ENCODE results near the gene DNAJC9. TPM values are rescaled to one million over a fixed set of nuclear protein-coding genes. Genes with fewer than 3 reads are reported as not detected.

The DNAJC9 gene
- total and polyA plus RNA-seq, 12 donors: 10.6 to 39.9 (median 13.7) TPM

- 84 to 96% (median 85%) methylated on average over 2 of the region's 2 CpGs for WGBS, 4 donors
- H3K4me3 ChIP-seq: no peak overlapping the region
- no peaks in the 10 kb centered on the region for H3K36me3 ChIP-seq (replicated peaks in 1 of 2)
- H3K4me1 ChIP-seq (replicated peaks in 1 of 2): peaks cover 0 to 7% of the 10 kb centered on the region in 2 donors
- no peaks in the 10 kb centered on the region for H3K9me3 ChIP-seq (replicated peaks in 1 of 3)
- DNase-seq: no peak
- intact Hi-C loops (cut with DNase I): no loop called here
- no peak for TF ChIP-seq CTCF (IDR thresholded peaks at IDR 0.05)
- no peak for TF ChIP-seq POLR2A (IDR thresholded peaks at IDR 0.05)
- H3K27ac ChIP-seq: no peak overlapping the region
- no peaks in the 10 kb centered on the region for H3K27me3 ChIP-seq
Observed at GRCh38 chr10:73207883-73208282, 39.2 kb downstream of the DNAJC9 start.

GRCh38 chr10:73206385-73206784 is 40.7 kb downstream of the DNAJC9 start:
- no peak overlapping the region for H3K27ac ChIP-seq
- intact Hi-C loops (cut with DNase I): no loop called here
- no peaks in the 10 kb centered on the region for H3K9me3 ChIP-seq (replicated peaks in 1 of 3)
- H3K27me3 ChIP-seq: no peaks in the 10 kb centered on the region
- H3K4me3 ChIP-seq: no peak overlapping the region
- 95 to 98% (median 97%) methylated on average over 5 of the region's 5 CpGs for WGBS, 4 donors
- H3K4me1 ChIP-seq (replicated peaks in 1 of 2): no peaks in the 10 kb centered on the region
- no peak for DNase-seq
- no peaks in the 10 kb centered on the region for H3K36me3 ChIP-seq (replicated peaks in 1 of 2)
- TF ChIP-seq POLR2A (IDR thresholded peaks at IDR 0.05): no peak
- TF ChIP-seq CTCF (IDR thresholded peaks at IDR 0.05): no peak

- no peak for TF ChIP-seq CTCF (IDR thresholded peaks at IDR 0.05)
- no peak for TF ChIP-seq POLR2A (IDR thresholded peaks at IDR 0.05)
- no peak overlapping the region for H3K4me3 ChIP-seq
- no peak for DNase-seq
- no peaks in the 10 kb centered on the region for H3K9me3 ChIP-seq (replicated peaks in 1 of 3)
- no peak overlapping the region for H3K27ac ChIP-seq
- H3K27me3 ChIP-seq: no peaks in the 10 kb centered on the region
- no peaks in the 10 kb centered on the region for H3K4me1 ChIP-seq (replicated peaks in 1 of 2)
- intact Hi-C loops (cut with DNase I): no loop called here
- H3K36me3 ChIP-seq (replicated peaks in 1 of 2): no peaks in the 10 kb centered on the region
- 94 to 100% (median 94%) methylated on average over 1 of the region's 1 CpG for WGBS, 4 donors
Observed at GRCh38 chr10:73205890-73206289, 41.2 kb downstream of the DNAJC9 start.

- no peak for DNase-seq
- no peak for TF ChIP-seq CTCF (IDR thresholded peaks at IDR 0.05)
- TF ChIP-seq POLR2A (IDR thresholded peaks at IDR 0.05): no peak
- H3K4me3 ChIP-seq: no peak overlapping the region
- intact Hi-C loops (cut with DNase I): no loop called here
- H3K36me3 ChIP-seq (replicated peaks in 1 of 2): peaks cover 0 to 4% of the 10 kb centered on the region in 2 donors
- H3K27me3 ChIP-seq: no peaks in the 10 kb centered on the region
- H3K9me3 ChIP-seq (replicated peaks in 1 of 3): no peaks in the 10 kb centered on the region
- no peaks in the 10 kb centered on the region for H3K4me1 ChIP-seq (replicated peaks in 1 of 2)
- no peak overlapping the region for H3K27ac ChIP-seq
- 85 to 96% (median 88%) methylated on average over 3 of the region's 3 CpGs for WGBS, 4 donors
Observed at GRCh38 chr10:73205081-73205480, 42.0 kb downstream of the DNAJC9 start.

Small RNAs within 50 kb of the gene (small RNA-seq; reads per million reads assigned to genes)
- gene RF00019: 0 reads per million in 2 donors
- gene RNU6-833P: 0 reads per million in 2 donors

Other genes starting within 250 kb of the DNAJC9 start
- gene P4HA1, start 150.4 kb downstream of the DNAJC9 start, total RNA-seq: 100 to 1,000 TPM in 1 of 9 donors, 10 to 100 TPM in 8; 28.2 to 109 (median 58.9) TPM
- 10 to 100 TPM in 2 of 3 donors, 1 to 10 TPM in 1; 9.2 to 34.7 (median 14.2) TPM for gene P4HA1, start 150.4 kb downstream of the DNAJC9 start, polyA plus RNA-seq
- gene NUDT13, start 136.8 kb downstream of the DNAJC9 start, total RNA-seq: 1 to 10 TPM; 1.0 to 5.1 (median 3.1) TPM
- 1 to 10 TPM; 2.3 to 6.1 (median 2.7) TPM for gene NUDT13, start 136.8 kb downstream of the DNAJC9 start, polyA plus RNA-seq
- 10 to 100 TPM; 22.6 to 39.3 (median 30.3) TPM for gene ECD, start 79.2 kb downstream of the DNAJC9 start, total RNA-seq
- 10 to 100 TPM in 2 of 3 donors, 1 to 10 TPM in 1; 6.4 to 40.7 (median 14.0) TPM for gene ECD, start 79.2 kb downstream of the DNAJC9 start, polyA plus RNA-seq
- gene FAM149B1, start 79.1 kb downstream of the DNAJC9 start, total RNA-seq: 10 to 100 TPM; 10.9 to 36.7 (median 19.4) TPM
- 10 to 100 TPM; 23.2 to 33.8 (median 31.7) TPM for gene FAM149B1, start 79.1 kb downstream of the DNAJC9 start, polyA plus RNA-seq
- 100 to 1,000 TPM in 4 of 9 donors, 10 to 100 TPM in 5; 37.6 to 128 (median 90.7) TPM for gene MRPS16, start 5.4 kb upstream of the DNAJC9 start, total RNA-seq
- 10 to 100 TPM; 46.9 to 92.6 (median 82.7) TPM for gene MRPS16, start 5.4 kb upstream of the DNAJC9 start, polyA plus RNA-seq
- gene CFAP70, start 111.6 kb upstream of the DNAJC9 start, total RNA-seq: 10 to 100 TPM in 1 of 9 donors, 1 to 10 TPM in 8; 1.6 to 15.5 (median 6.3) TPM
- gene CFAP70, start 111.6 kb upstream of the DNAJC9 start, polyA plus RNA-seq: 10 to 100 TPM in 2 of 3 donors, 1 to 10 TPM in 1; 4.2 to 43.6 (median 40.8) TPM
- 100 to 1,000 TPM in 8 of 9 donors, 10 to 100 TPM in 1; 79.2 to 176 (median 154) TPM for gene ANXA7, start 166.8 kb upstream of the DNAJC9 start, total RNA-seq
- 100 to 1,000 TPM in 1 of 3 donors, 10 to 100 TPM in 2; 43.4 to 196 (median 49.3) TPM for gene ANXA7, start 166.8 kb upstream of the DNAJC9 start, polyA plus RNA-seq
- 1 to 10 TPM in 5 of 9 donors, under 1 TPM in 4; 0.30 to 3.8 (median 1.3) TPM for gene MSS51, start 186.3 kb upstream of the DNAJC9 start, total RNA-seq
- gene MSS51, start 186.3 kb upstream of the DNAJC9 start, polyA plus RNA-seq: 1 to 10 TPM in 2 of 3 donors, under 1 TPM in 1; 0.71 to 6.4 (median 3.0) TPM
- 10 to 100 TPM; 26.7 to 59.0 (median 50.3) TPM for gene PPP3CB, start 248.8 kb upstream of the DNAJC9 start, total RNA-seq
- gene PPP3CB, start 248.8 kb upstream of the DNAJC9 start, polyA plus RNA-seq: 10 to 100 TPM; 28.9 to 60.6 (median 36.3) TPM

Data from adrenal gland (tissue), 12 donors.